ENCODE results near the gene CFAP74. TPM values are rescaled to one million over a fixed set of nuclear protein-coding genes. Genes with fewer than 3 reads are reported as not detected.

CFAP74 gene
- polyA plus RNA-seq, 1 donor (not counting 4 experiments of a cell fraction or from before 2014, with no cell fraction given), result not detected

DNA sequence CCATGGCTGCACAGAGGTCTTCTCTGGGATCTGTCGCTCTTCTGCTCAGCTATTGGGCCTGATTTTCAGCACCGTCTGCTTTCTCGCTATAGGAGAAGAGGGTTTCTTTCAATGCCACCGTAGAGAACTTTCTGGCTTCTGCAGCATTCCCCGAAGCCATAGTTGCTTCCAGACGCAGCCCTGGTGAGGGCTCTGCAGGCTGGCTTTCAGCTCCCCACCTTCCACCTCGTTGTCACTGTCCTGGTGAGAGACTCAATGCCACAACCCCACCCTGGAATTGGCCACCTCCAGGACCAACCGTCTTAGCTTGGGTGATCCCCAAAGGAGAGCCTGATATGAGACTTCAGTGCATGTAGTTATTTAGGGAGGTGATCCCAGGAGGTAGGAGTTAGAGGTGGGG lies 34.6 kb upstream of the CFAP74 start:
- H3K36me3 ChIP-seq (ENCODE audit: control insufficient read depth in 2 of 2, extremely low read depth in 1 of 2, insufficient read depth in 2 of 2, low read length in 2 of 2), result no peaks in the 10 kb centered on the region
- no peaks in the 10 kb centered on the region for H3K4me1 ChIP-seq (ENCODE audit: control insufficient read depth, extremely low read depth, insufficient read depth, low read length)
- no peaks in the 10 kb centered on the region for H3K79me2 ChIP-seq (ENCODE audit: control insufficient read depth, insufficient read depth, low read length)
- no peaks in the 10 kb centered on the region for H3K9me3 ChIP-seq (ENCODE audit: control insufficient read depth, low read depth, low read length)
- FAIRE-seq (no peak), DNase-seq (ENCODE audit: low read depth, low spot score) (no peak)
- H2AFZ ChIP-seq (ENCODE audit: control insufficient read depth, low read length), result no peak overlapping the region
- no peak overlapping the region for H3K9ac ChIP-seq (ENCODE audit: control insufficient read depth, extremely low read depth, insufficient read depth, low read length)
- TF ChIP-seq EZH2 (IDR thresholded peaks at IDR 0.05; ENCODE audit: low read length), result no peak
- TF ChIP-seq, protein P1, sequence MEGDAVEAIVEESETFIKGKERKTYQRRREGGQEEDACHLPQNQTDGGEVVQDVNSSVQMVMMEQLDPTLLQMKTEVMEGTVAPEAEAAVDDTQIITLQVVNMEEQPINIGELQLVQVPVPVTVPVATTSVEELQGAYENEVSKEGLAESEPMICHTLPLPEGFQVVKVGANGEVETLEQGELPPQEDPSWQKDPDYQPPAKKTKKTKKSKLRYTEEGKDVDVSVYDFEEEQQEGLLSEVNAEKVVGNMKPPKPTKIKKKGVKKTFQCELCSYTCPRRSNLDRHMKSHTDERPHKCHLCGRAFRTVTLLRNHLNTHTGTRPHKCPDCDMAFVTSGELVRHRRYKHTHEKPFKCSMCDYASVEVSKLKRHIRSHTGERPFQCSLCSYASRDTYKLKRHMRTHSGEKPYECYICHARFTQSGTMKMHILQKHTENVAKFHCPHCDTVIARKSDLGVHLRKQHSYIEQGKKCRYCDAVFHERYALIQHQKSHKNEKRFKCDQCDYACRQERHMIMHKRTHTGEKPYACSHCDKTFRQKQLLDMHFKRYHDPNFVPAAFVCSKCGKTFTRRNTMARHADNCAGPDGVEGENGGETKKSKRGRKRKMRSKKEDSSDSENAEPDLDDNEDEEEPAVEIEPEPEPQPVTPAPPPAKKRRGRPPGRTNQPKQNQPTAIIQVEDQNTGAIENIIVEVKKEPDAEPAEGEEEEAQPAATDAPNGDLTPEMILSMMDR (optimal IDR thresholded peaks at IDR 0.05 in 1 of 3, IDR thresholded peaks at IDR 0.05 in 1 of 3, conservative IDR thresholded peaks at IDR 0.05 in 1 of 3; ENCODE audit: extremely low read depth in 1 of 3, insufficient read depth in 2 of 3, low read length in 3 of 3), result no peak
- H3K27ac ChIP-seq (ENCODE audit: control insufficient read depth, insufficient read depth, low read length), result no peak overlapping the region
- H3K4me2 ChIP-seq (ENCODE audit: control insufficient read depth, extremely low read depth, insufficient read depth, low read depth, low read length), result no peak overlapping the region
- H3K9me1 ChIP-seq (ENCODE audit: control insufficient read depth, extremely low read depth, insufficient read depth, low read length), result no peaks in the 10 kb centered on the region
- dilution Hi-C loops (cut with MboI; ENCODE audit: extremely low pct_ligation_motif_present, low sequenced_read_pairs), result no loop called here
- H4K20me1 ChIP-seq (ENCODE audit: control insufficient read depth, extremely low read depth, insufficient read depth, low read length), result peaks cover 1% of the 10 kb centered on the region
- H3K4me3 ChIP-seq (ENCODE audit: control insufficient read depth in 2 of 3, extremely low read depth in 1 of 3, insufficient read depth in 2 of 3, low read depth in 1 of 3, low read length in 3 of 3), result no peak overlapping the region
- peaks cover 5% of the 10 kb centered on the region for H3K27me3 ChIP-seq (ENCODE audit: control insufficient read depth, extremely low read depth, insufficient read depth, low read length)

DNA sequence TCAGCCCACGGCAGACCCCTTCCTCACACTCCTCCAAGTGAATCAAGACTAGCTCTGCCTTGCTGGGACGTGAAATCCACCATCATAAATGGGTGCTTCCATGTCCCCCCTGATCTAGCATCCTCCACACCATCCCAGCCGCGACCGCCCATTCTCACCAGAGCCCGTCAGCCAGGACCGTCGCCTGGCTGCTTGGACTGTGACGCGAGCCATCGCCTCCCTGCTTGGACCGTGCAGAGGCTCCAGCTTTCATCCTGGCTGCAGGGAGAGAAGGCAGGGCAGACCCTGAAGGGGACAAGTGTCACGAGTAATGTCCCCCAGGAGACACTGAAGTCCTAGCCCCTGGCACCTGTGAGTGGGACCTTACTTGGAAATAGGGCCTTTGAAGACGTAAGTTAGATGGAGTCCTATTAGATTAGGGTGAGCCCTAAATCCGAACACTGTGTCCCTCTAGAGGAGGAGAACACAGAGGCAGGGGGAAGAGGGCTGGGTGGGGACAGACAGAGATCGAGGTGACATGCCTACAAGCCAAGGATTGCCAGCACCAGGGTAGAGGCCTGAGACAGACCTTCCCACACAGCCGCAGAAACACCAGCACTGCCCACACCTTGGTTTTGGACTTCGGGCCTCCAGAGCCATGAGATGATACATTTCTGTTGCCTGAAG lies 33.9 kb upstream of the CFAP74 start:
- Histone ChIP-seq H3K4me1 (ENCODE audit: control insufficient read depth, extremely low read depth, insufficient read depth, low read length) (no peaks in the 10 kb centered on the region), H3K9me3 (ENCODE audit: control insufficient read depth, low read depth, low read length) (no peaks in the 10 kb centered on the region), H3K4me2 (ENCODE audit: control insufficient read depth, extremely low read depth, insufficient read depth, low read depth, low read length) (no peak overlapping the region), H2AFZ (ENCODE audit: control insufficient read depth, low read length) (no peak overlapping the region), H3K4me3 (ENCODE audit: control insufficient read depth in 2 of 3, extremely low read depth in 1 of 3, insufficient read depth in 2 of 3, low read depth in 1 of 3, low read length in 3 of 3) (no peak overlapping the region), H3K27ac (ENCODE audit: control insufficient read depth, insufficient read depth, low read length) (no peak overlapping the region), H3K79me2 (ENCODE audit: control insufficient read depth, insufficient read depth, low read length) (no peaks in the 10 kb centered on the region), H3K9me1 (ENCODE audit: control insufficient read depth, extremely low read depth, insufficient read depth, low read length) (no peaks in the 10 kb centered on the region), H4K20me1 (ENCODE audit: control insufficient read depth, extremely low read depth, insufficient read depth, low read length) (peaks cover 2% of the 10 kb centered on the region), H3K27me3 (ENCODE audit: control insufficient read depth, extremely low read depth, insufficient read depth, low read length) (peaks cover 10% of the 10 kb centered on the region), H3K36me3 (ENCODE audit: control insufficient read depth in 2 of 2, extremely low read depth in 1 of 2, insufficient read depth in 2 of 2, low read length in 2 of 2) (no peaks in the 10 kb centered on the region), H3K9ac (ENCODE audit: control insufficient read depth, extremely low read depth, insufficient read depth, low read length) (no peak overlapping the region)
- dilution Hi-C loops (cut with MboI; ENCODE audit: extremely low pct_ligation_motif_present, low sequenced_read_pairs), result no loop called here
- DNase-seq (ENCODE audit: low read depth, low spot score), result no peak
- FAIRE-seq, result no peak
- TF ChIP-seq EZH2 (IDR thresholded peaks at IDR 0.05; ENCODE audit: low read length), result no peak
- TF ChIP-seq, protein P1 (optimal IDR thresholded peaks at IDR 0.05 in 1 of 3, IDR thresholded peaks at IDR 0.05 in 1 of 3, conservative IDR thresholded peaks at IDR 0.05 in 1 of 3; ENCODE audit: extremely low read depth in 1 of 3, insufficient read depth in 2 of 3, low read length in 3 of 3), result no peak
